IMR-90 (cell line): ENCODE results near the gene TFCP2.

Source experiments
- BHLHE40 ChIP-seq: fragments of 150-350 bp; IDR thresholded peaks from 2 replicates; pipeline ENCODE4 v1.6.1; 2016; ENCODE audit warnings: mild to moderate bottlenecking, low read depth, low read length
- MXI1 ChIP-seq: IDR thresholded peaks from 2 replicates; pipeline ENCODE4 v1.6.1; 2012; ENCODE audit warnings: low read depth, mild to moderate bottlenecking, low read length, moderate library complexity, borderline replicate concordance
- NFE2L2 ChIP-seq: fragments of 150-350 bp; IDR thresholded peaks from 2 replicates; pipeline ENCODE4 v1.6.1; 2016; ENCODE audit warnings: low read depth, mild to moderate bottlenecking, low read length
- POLR2A ChIP-seq: IDR thresholded peaks from 2 replicates; pipeline ENCODE4 v1.6.1; 2012; ENCODE audit warnings: mild to moderate bottlenecking, low read depth, low read length
- RAD21 ChIP-seq: IDR thresholded peaks from 2 replicates; pipeline ENCODE4 v1.6.1; 2012; ENCODE audit warnings: low read length, improper control_type of control experiment
- RCOR1 ChIP-seq: IDR thresholded peaks from 2 replicates; pipeline ENCODE4 v1.6.1; 2012; ENCODE audit warnings: mild to moderate bottlenecking, low read length, improper control_type of control experiment; ENCODE audit not compliant: insufficient replicate concordance
- SMC3 ChIP-seq: fragments of 150-350 bp; IDR thresholded peaks from 2 replicates; pipeline ENCODE4 v1.6.1; 2016; ENCODE audit warnings: low read depth, mild to moderate bottlenecking, antibody characterized with exemption, low read length, moderate library complexity
- TF ChIP-seq, protein P1 (sequence below): conservative IDR thresholded peaks from 2 replicates; pipeline ENCODE4 v1.5.1; 2012; ENCODE audit warnings: mild to moderate bottlenecking, low read depth, low read length, improper control_type of control experiment
- TF ChIP-seq, protein P2 (sequence below): fragments of 150-350 bp; IDR thresholded peaks from 2 replicates; pipeline ENCODE4 v1.6.1; 2016; ENCODE audit warnings: low read depth, mild to moderate bottlenecking, low read length, moderate library complexity, borderline replicate concordance

DNA sequence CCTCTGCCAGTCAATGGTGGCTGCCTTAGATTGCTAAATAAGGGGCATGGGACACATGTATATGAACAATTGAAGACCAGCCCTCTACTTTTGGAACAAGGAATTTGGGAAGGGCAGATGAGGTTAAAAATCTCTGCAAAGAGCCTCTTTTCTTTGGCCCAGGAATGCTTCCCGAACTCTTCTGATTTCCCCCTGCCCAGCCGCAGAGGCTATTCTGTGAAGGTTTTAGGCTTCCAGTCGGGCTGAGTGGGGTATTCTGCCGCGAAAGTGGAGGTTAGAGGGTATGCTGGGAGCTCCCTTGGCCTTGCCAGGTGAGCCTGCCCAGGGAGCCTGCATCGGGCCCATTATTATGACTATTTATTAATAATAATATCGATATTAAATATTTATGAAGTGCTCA is 43.7 kb upstream of the TFCP2 start:
- TF ChIP-seq, protein P1, sequence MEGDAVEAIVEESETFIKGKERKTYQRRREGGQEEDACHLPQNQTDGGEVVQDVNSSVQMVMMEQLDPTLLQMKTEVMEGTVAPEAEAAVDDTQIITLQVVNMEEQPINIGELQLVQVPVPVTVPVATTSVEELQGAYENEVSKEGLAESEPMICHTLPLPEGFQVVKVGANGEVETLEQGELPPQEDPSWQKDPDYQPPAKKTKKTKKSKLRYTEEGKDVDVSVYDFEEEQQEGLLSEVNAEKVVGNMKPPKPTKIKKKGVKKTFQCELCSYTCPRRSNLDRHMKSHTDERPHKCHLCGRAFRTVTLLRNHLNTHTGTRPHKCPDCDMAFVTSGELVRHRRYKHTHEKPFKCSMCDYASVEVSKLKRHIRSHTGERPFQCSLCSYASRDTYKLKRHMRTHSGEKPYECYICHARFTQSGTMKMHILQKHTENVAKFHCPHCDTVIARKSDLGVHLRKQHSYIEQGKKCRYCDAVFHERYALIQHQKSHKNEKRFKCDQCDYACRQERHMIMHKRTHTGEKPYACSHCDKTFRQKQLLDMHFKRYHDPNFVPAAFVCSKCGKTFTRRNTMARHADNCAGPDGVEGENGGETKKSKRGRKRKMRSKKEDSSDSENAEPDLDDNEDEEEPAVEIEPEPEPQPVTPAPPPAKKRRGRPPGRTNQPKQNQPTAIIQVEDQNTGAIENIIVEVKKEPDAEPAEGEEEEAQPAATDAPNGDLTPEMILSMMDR: no peak
- TF ChIP-seq RAD21: no peak
- no peak for TF ChIP-seq POLR2A
- no peak for TF ChIP-seq BHLHE40
- TF ChIP-seq NFE2L2: no peak
- TF ChIP-seq RCOR1: no peak
- no peak for TF ChIP-seq MXI1
- no peak for TF ChIP-seq SMC3
- TF ChIP-seq, protein P2, sequence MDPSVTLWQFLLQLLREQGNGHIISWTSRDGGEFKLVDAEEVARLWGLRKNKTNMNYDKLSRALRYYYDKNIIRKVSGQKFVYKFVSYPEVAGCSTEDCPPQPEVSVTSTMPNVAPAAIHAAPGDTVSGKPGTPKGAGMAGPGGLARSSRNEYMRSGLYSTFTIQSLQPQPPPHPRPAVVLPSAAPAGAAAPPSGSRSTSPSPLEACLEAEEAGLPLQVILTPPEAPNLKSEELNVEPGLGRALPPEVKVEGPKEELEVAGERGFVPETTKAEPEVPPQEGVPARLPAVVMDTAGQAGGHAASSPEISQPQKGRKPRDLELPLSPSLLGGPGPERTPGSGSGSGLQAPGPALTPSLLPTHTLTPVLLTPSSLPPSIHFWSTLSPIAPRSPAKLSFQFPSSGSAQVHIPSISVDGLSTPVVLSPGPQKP: no peak
